ENCODE measurements around the gene TAF15. TPM values are rescaled to one million over a fixed set of nuclear protein-coding genes. Genes with fewer than 3 reads are reported as not detected.

The TAF15 gene
- total and polyA plus RNA-seq, 4 donors = 54.2 to 217 (median 150) TPM

DNA sequence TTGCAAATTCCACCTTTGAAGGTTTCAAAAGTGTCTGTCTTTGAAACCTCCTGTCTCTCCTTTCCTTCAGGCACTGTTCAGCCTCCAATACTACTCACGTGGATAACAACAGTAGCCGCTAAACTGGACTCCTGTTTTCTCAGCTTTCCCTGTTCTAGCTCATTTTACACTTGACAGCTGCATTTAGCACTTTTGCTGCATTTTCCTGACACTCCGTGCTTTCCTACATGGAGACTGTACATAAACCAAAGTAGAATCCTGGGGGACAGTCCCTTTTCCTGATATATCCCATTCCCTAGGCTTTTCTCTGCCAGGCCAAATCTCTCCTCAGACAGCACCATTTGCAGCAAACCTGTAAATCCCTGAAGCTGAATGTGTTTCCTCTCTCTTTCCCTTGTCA is 67.2 kb downstream of the TAF15 start:
- 70% methylated on average over 3 of the region's 3 CpGs for WGBS (ENCODE audit: insufficient coverage)
- no peak overlapping the region for H3K4me3 ChIP-seq (ENCODE audit: low read depth, low read length)
- DNase-seq (ENCODE audit: low read depth in 4 of 6, low spot score in 6 of 6) = no peak

DNA sequence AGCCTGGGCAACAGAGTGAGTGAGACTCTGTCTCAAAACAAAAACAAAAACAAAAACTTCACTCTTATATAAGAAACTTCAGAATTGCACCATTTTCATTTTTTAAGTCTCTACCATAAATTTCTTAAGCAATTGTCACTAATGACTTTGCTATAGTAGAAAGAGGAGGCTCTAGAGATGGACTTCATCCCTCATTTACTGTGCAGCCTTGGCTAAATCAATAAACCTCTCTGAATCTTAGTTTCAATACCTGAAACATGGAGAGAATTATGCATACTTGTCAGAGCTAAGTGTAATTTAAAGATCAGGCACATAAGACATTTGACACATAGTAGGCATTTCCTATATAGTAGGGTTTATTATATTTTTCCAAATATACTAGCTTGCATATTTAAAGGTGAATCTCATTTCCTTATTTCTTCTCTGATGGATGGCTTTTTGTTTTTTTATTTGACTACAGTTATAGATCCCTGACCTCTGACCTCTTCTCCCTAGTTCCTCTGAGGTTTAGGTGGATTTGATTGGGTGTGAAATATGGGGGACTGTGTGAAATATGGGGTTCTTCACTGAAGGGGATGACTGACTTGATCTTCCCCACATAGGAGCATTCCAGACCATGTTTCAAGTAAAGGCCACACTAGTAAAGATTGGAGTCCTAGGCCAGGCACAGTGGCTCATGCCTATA is 68.2 kb downstream of the TAF15 start:
- no peak overlapping the region for H3K4me3 ChIP-seq (ENCODE audit: low read depth, low read length)
- no peaks in the 10 kb centered on the region for H3K9me3 ChIP-seq (ENCODE audit: control insufficient read depth, insufficient read depth, low read length)
- no peaks in the 10 kb centered on the region for H3K36me3 ChIP-seq (ENCODE audit: control insufficient read depth, insufficient read depth, low read length)
- H3K27me3 ChIP-seq (ENCODE audit: control insufficient read depth, insufficient read depth, low read length) = no peaks in the 10 kb centered on the region
- no peak overlapping the region for H3K27ac ChIP-seq (ENCODE audit: low read depth, low read length)
- H3K4me1 ChIP-seq (ENCODE audit: control insufficient read depth, insufficient read depth, low read length) = no peaks in the 10 kb centered on the region
- DNase-seq (ENCODE audit: low read depth in 4 of 6, low spot score in 6 of 6) = no peak

More for the DNA sequence above, 67.2 kb downstream of the TAF15 start:
- H3K9me3 ChIP-seq (ENCODE audit: control insufficient read depth, insufficient read depth, low read length) = no peaks in the 10 kb centered on the region
- no peaks in the 10 kb centered on the region for H3K27me3 ChIP-seq (ENCODE audit: control insufficient read depth, insufficient read depth, low read length)
- no peak overlapping the region for H3K27ac ChIP-seq (ENCODE audit: low read depth, low read length)
- no peaks in the 10 kb centered on the region for H3K36me3 ChIP-seq (ENCODE audit: control insufficient read depth, insufficient read depth, low read length)
- H3K4me1 ChIP-seq (ENCODE audit: control insufficient read depth, insufficient read depth, low read length) = no peaks in the 10 kb centered on the region

DNA sequence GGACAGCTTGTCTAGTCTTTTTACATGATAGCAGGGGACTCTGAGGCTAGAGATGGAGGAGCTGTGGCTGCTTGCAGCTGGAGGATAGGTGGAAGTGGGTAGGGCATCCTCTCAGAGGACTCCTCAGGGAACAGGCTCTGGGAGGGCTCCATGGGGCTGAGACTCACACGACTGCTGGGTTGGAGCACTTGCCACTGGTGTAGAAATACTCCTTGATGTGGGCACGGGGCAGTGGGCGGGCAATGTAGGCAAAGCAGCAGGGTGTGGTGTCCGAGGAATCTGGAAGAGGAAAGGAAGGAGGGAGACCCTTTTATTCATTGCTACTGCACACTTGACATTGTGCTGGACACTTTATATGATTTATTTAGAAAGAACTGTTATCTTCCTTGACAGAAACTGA is 69.1 kb downstream of the TAF15 start:
- H3K27ac ChIP-seq (ENCODE audit: low read depth, low read length) = no peak overlapping the region
- WGBS (ENCODE audit: insufficient coverage) = 83% methylated on average over 2 of the region's 4 CpGs
- H3K4me3 ChIP-seq (ENCODE audit: low read depth, low read length) = no peak overlapping the region

DNA sequence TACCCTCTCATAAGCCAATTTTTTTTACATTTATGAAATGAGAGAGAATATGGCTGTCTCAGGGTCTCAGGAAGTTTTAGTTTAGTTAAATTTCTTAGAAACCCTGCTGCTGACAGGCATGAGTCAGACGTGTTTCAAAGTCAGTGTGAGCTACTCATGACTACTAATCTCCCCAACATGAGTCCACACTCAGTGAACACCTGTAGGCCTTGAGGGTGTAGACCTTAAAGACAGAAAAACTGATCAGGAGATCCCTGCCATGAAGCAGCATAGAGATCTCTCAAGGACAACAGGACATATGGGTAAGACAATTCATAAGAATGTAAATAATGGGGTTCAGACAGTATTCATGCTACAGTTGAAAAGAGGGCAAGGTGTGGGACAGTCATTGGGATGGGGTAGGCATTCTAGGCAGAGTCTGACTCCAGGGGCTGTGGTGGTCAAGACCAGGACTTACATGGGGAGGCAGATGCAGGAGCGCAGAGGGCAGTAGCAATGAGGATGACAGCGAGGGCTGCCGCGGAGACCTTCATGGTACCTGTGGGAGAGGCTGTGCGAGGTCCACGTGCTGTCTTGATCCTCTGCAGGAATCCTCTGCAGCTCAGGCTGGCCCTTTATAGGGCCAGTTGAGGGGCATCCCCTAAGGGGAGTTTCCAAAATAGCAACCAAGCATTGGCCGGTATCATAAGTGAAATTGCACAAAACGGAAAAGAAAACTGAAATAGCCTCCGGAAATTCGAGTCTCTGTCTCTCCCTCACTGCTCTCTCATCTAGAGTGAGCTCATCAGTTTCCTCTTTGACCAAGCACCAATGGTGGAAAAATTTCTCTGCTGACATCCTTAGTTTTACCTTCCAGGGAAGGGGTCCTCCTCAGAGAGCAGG is 70.7 kb downstream of the TAF15 start, which contains the start of gene CCL5:
Gene CCL5 (minus strand): TSS at position 588 of the 882 bp plus-strand sequence.
- 88% methylated on average over 6 of the region's 11 CpGs for WGBS (ENCODE audit: insufficient coverage)
- H3K4me1 ChIP-seq (ENCODE audit: control insufficient read depth, insufficient read depth, low read length) = no peaks in the 10 kb centered on the region
- H3K36me3 ChIP-seq (ENCODE audit: control insufficient read depth, insufficient read depth, low read length) = no peaks in the 10 kb centered on the region
- no peaks in the 10 kb centered on the region for H3K9me3 ChIP-seq (ENCODE audit: control insufficient read depth, insufficient read depth, low read length)
- no peaks in the 10 kb centered on the region for H3K27me3 ChIP-seq (ENCODE audit: control insufficient read depth, insufficient read depth, low read length)
- H3K4me3 ChIP-seq (ENCODE audit: low read depth, low read length) = no peak within 1 kb of the TSS
- DNase-seq (ENCODE audit: low read depth in 4 of 6, low spot score in 6 of 6) = no peak
- H3K27ac ChIP-seq (ENCODE audit: low read depth, low read length) = no peak within 1 kb of the TSS

More for the DNA sequence above, 69.1 kb downstream of the TAF15 start:
- no peak for DNase-seq (ENCODE audit: low read depth in 4 of 6, low spot score in 6 of 6)
- H3K27me3 ChIP-seq (ENCODE audit: control insufficient read depth, insufficient read depth, low read length) = no peaks in the 10 kb centered on the region
- no peaks in the 10 kb centered on the region for H3K4me1 ChIP-seq (ENCODE audit: control insufficient read depth, insufficient read depth, low read length)
- no peaks in the 10 kb centered on the region for H3K9me3 ChIP-seq (ENCODE audit: control insufficient read depth, insufficient read depth, low read length)
- H3K36me3 ChIP-seq (ENCODE audit: control insufficient read depth, insufficient read depth, low read length) = no peaks in the 10 kb centered on the region

DNA sequence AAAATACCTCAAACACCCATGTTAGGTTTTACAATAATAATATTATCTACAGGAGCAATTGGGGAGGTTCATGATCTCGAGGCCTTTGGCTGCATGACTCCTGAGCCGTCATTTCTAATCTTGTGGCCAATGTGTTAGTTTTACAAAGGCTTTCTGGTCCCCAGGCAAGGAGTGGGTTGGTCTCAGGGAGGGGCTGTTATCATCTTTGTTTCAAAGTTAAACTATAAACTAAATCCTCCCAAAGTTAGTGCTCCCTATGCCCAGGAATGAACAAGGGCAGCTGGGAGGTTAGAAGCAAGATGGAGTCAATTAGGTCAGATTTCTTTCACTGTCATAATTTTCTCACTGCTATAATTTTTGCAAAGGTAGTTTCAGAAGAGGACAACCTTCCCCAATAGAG is 80.0 kb downstream of the TAF15 start:
- H3K36me3 ChIP-seq (ENCODE audit: control insufficient read depth, insufficient read depth, low read length) = no peaks in the 10 kb centered on the region
- no peak overlapping the region for H3K27ac ChIP-seq (ENCODE audit: low read depth, low read length)
- H3K4me1 ChIP-seq (ENCODE audit: control insufficient read depth, insufficient read depth, low read length) = peaks cover 5% of the 10 kb centered on the region
- H3K9me3 ChIP-seq (ENCODE audit: control insufficient read depth, insufficient read depth, low read length) = no peaks in the 10 kb centered on the region
- no peak for DNase-seq (ENCODE audit: low read depth in 4 of 6, low spot score in 6 of 6)
- WGBS (ENCODE audit: insufficient coverage) = no CpG with 5 or more reads among the region's 2 CpGs
- H3K4me3 ChIP-seq (ENCODE audit: low read depth, low read length) = no peak overlapping the region
- H3K27me3 ChIP-seq (ENCODE audit: control insufficient read depth, insufficient read depth, low read length) = no peaks in the 10 kb centered on the region

DNA sequence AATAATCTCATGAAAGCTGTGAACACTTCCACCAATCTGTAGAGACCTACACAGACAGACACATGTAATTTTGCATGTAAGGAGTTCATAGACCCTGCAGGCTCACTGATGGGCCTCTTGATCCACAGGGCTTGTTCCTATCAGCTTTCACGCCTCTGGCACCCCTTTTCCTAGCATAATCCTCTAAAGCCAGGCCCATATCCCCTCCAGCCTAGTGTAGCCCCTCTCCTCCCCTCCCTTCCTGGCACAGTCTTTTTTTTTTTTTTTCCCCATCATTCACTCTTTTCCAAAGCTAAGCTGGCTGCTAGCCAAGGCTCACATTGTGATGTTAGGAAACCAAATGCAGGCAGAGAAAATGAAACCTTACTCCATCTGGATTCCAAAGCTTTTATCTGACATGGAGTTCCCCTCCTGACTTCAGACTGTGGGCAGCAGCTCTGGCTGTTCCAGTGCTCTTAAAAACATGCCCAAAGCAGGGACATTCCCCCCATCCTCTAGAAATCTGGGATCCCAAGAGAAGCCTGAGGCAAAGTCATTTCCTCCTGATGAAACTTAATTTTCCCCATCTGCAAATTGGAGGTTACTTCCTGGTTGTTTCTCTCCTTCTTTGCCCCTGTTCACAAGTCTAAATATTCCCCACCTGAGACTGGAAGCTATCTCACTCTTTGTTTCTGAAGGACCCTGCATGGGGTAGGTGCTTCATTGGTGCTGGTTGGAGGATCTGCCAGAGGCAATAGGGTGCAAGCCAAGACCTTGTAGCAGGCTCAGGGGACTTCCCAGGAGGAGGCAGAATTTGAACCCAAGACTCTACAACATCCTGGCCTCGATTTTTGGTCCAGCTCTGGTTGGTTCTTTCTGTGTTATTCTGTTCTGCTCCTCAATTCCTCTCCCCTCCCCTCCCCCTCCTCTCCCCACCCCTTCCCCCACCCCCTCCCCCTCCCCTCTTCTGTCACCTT is 80.8 kb downstream of the TAF15 start:
- Histone ChIP-seq H3K4me3 (ENCODE audit: low read depth, low read length) (no peak overlapping the region), H3K27ac (ENCODE audit: low read depth, low read length) (no peak overlapping the region), H3K4me1 (ENCODE audit: control insufficient read depth, insufficient read depth, low read length) (peaks cover 5% of the 10 kb centered on the region), H3K27me3 (ENCODE audit: control insufficient read depth, insufficient read depth, low read length) (no peaks in the 10 kb centered on the region), H3K9me3 (ENCODE audit: control insufficient read depth, insufficient read depth, low read length) (no peaks in the 10 kb centered on the region), H3K36me3 (ENCODE audit: control insufficient read depth, insufficient read depth, low read length) (no peaks in the 10 kb centered on the region)
- DNase-seq (ENCODE audit: low read depth in 4 of 6, low spot score in 6 of 6) = peak; percentile 13 to 93 (median 62)
- WGBS (ENCODE audit: insufficient coverage) = 55% methylated on average over 1 of the region's 2 CpGs

DNA sequence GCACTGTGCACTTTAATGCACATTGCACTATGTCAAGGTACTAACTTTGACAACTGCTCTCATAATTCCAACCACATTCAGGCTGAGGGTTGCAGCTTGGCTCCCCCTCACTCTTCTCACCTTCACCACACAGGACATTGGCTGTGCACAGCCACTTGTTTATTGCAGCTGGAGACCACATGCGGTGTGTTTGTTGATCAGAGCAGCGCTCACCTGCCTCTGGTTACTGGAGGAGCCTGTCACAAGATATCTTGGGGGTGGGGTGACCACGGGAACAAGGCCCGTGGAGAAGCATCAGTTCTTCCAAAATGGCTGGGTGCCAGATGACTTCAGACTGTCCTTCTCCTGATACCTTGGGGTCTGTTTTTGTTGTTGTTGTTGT is 81.5 kb downstream of the TAF15 start:
- H3K27me3 ChIP-seq (ENCODE audit: control insufficient read depth, insufficient read depth, low read length) = no peaks in the 10 kb centered on the region
- DNase-seq (ENCODE audit: low read depth in 4 of 6, low spot score in 6 of 6) = no peak
- no peaks in the 10 kb centered on the region for H3K9me3 ChIP-seq (ENCODE audit: control insufficient read depth, insufficient read depth, low read length)
- peaks cover 5% of the 10 kb centered on the region for H3K4me1 ChIP-seq (ENCODE audit: control insufficient read depth, insufficient read depth, low read length)
- no peaks in the 10 kb centered on the region for H3K36me3 ChIP-seq (ENCODE audit: control insufficient read depth, insufficient read depth, low read length)
- no peak overlapping the region for H3K4me3 ChIP-seq (ENCODE audit: low read depth, low read length)
- H3K27ac ChIP-seq (ENCODE audit: low read depth, low read length) = no peak overlapping the region
- WGBS (ENCODE audit: insufficient coverage) = 50% methylated on average over 4 of the region's 4 CpGs

DNA sequence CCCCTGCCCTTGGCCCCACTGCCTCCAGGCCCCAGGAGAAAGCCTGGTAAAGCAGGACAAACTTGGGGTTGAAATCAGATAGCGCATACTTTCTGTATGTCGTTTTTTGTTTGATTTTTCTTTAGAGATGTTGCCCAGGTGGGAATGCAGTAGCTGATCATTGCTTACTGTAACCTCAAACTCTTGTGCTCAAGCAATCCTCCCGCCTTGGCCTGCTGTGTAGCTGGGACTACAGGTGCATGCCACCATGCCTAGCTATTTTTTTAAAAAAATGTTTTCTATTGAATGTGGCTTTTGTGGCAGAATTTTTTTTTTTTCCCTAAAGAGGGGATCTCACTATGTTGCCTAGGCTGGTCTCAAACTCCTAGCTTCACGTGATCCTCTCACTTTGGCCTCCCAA is 82.0 kb downstream of the TAF15 start:
- Histone ChIP-seq H3K27me3 (ENCODE audit: control insufficient read depth, insufficient read depth, low read length) (no peaks in the 10 kb centered on the region), H3K4me1 (ENCODE audit: control insufficient read depth, insufficient read depth, low read length) (peaks cover 5% of the 10 kb centered on the region), H3K36me3 (ENCODE audit: control insufficient read depth, insufficient read depth, low read length) (no peaks in the 10 kb centered on the region), H3K27ac (ENCODE audit: low read depth, low read length) (no peak overlapping the region), H3K4me3 (ENCODE audit: low read depth, low read length) (no peak overlapping the region), H3K9me3 (ENCODE audit: control insufficient read depth, insufficient read depth, low read length) (no peaks in the 10 kb centered on the region)
- 100% methylated on average over 1 of the region's 4 CpGs for WGBS (ENCODE audit: insufficient coverage)
- no peak for DNase-seq (ENCODE audit: low read depth in 4 of 6, low spot score in 6 of 6)

Data from spinal cord (tissue), 10 donors.